ENCODE results near the gene EFHC1. TPM values are rescaled to one million over a fixed set of nuclear protein-coding genes. Genes with fewer than 3 reads are reported as not detected.

EFHC1 gene
- polyA plus RNA-seq, 1 donor from 2014 or later = 173 TPM

DNA sequence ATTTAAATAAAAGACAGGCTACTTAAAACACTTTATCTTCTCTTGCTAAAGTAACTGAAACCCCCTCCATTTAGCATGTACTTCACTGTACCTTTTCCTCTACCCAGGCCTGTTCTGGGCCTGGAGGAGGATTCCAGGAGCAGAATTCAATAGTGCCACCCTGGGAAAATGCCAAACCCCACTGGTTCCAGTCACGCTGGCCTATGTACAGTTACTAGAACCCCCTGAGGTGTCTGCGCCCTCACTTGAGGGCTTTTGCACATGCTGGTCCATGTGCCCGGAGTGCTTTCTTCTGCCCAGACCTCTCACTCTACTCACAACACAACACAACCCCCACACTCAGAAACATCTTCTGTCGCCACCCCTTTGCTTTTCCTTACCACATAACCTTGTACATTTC is 111.3 kb downstream of the EFHC1 start:
- TF ChIP-seq, protein P1, sequence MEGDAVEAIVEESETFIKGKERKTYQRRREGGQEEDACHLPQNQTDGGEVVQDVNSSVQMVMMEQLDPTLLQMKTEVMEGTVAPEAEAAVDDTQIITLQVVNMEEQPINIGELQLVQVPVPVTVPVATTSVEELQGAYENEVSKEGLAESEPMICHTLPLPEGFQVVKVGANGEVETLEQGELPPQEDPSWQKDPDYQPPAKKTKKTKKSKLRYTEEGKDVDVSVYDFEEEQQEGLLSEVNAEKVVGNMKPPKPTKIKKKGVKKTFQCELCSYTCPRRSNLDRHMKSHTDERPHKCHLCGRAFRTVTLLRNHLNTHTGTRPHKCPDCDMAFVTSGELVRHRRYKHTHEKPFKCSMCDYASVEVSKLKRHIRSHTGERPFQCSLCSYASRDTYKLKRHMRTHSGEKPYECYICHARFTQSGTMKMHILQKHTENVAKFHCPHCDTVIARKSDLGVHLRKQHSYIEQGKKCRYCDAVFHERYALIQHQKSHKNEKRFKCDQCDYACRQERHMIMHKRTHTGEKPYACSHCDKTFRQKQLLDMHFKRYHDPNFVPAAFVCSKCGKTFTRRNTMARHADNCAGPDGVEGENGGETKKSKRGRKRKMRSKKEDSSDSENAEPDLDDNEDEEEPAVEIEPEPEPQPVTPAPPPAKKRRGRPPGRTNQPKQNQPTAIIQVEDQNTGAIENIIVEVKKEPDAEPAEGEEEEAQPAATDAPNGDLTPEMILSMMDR (IDR thresholded peaks at IDR 0.05; ENCODE audit: poor library complexity, severe bottlenecking) = no peak
- no peak for TF ChIP-seq MXI1 (conservative IDR thresholded peaks at IDR 0.05; ENCODE audit: poor library complexity, severe bottlenecking)
- TF ChIP-seq TAF1 (IDR thresholded peaks at IDR 0.05; ENCODE audit: low read depth) = no peak
- no peak for TF ChIP-seq RAD21 (conservative IDR thresholded peaks at IDR 0.05)
- no peak for TF ChIP-seq SMC3 (conservative IDR thresholded peaks at IDR 0.05; ENCODE audit: poor library complexity)
- no peak for TF ChIP-seq EP300 (conservative IDR thresholded peaks at IDR 0.05; ENCODE audit: poor library complexity, severe bottlenecking)
- TF ChIP-seq, protein P2, sequence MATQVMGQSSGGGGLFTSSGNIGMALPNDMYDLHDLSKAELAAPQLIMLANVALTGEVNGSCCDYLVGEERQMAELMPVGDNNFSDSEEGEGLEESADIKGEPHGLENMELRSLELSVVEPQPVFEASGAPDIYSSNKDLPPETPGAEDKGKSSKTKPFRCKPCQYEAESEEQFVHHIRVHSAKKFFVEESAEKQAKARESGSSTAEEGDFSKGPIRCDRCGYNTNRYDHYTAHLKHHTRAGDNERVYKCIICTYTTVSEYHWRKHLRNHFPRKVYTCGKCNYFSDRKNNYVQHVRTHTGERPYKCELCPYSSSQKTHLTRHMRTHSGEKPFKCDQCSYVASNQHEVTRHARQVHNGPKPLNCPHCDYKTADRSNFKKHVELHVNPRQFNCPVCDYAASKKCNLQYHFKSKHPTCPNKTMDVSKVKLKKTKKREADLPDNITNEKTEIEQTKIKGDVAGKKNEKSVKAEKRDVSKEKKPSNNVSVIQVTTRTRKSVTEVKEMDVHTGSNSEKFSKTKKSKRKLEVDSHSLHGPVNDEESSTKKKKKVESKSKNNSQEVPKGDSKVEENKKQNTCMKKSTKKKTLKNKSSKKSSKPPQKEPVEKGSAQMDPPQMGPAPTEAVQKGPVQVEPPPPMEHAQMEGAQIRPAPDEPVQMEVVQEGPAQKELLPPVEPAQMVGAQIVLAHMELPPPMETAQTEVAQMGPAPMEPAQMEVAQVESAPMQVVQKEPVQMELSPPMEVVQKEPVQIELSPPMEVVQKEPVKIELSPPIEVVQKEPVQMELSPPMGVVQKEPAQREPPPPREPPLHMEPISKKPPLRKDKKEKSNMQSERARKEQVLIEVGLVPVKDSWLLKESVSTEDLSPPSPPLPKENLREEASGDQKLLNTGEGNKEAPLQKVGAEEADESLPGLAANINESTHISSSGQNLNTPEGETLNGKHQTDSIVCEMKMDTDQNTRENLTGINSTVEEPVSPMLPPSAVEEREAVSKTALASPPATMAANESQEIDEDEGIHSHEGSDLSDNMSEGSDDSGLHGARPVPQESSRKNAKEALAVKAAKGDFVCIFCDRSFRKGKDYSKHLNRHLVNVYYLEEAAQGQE (IDR thresholded peaks at IDR 0.05; ENCODE audit: borderline replicate concordance) = no peak
- no peak for TF ChIP-seq POLR2AphosphoS5 (IDR thresholded peaks at IDR 0.05)
- no peak for TF ChIP-seq EZH2 (IDR thresholded peaks at IDR 0.05; ENCODE audit: borderline replicate concordance, insufficient read depth, low read length, poor library complexity, severe bottlenecking)
- no peaks in the 10 kb centered on the region for H3K27me3 ChIP-seq (ENCODE audit: insufficient read depth, low read depth, low read length)
- no peaks in the 10 kb centered on the region for H3K9me3 ChIP-seq (ENCODE audit: low read length)
- no peak overlapping the region for H3K4me2 ChIP-seq (ENCODE audit: low read length)
- H3K9me2 ChIP-seq (ENCODE audit: insufficient read depth, low read length) = no peaks in the 10 kb centered on the region
- no peak overlapping the region for H3K9ac ChIP-seq (ENCODE audit: low read length)
- H4K20me1 ChIP-seq (ENCODE audit: insufficient read depth) = no peaks in the 10 kb centered on the region
- no peak overlapping the region for H3K27ac ChIP-seq (ENCODE audit: low read length)
- no peak overlapping the region for H2AFZ ChIP-seq (ENCODE audit: low read depth, low read length)
- H3F3A ChIP-seq (ENCODE audit: insufficient read depth, low read length, poor library complexity, severe bottlenecking) = no peaks in the 10 kb centered on the region
- H3K4me3 ChIP-seq (ENCODE audit: low read length) = no peak overlapping the region
- H3K79me2 ChIP-seq (replicated peaks; ENCODE audit: insufficient read depth, low read length) = no peaks in the 10 kb centered on the region
- no peaks in the 10 kb centered on the region for H3K36me3 ChIP-seq (ENCODE audit: insufficient read depth, low read length)

DNA sequence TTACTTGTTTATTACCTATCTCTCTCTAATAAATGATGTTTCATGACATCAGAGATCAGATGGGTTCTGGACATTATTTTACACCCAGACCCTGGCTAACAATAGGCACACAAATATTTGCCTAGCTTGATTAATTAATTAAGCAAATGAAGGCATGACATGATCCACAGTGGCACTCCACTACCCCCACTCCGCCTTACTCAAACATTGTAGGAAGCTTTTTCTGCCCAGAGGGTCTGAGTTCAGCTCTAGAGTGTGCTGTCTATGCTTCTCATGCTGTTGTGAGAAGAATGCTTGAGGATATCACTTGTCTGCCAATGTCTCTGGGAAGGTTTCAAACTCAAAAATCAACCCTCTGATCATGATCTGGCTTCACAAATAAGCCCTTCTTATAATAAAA is 111.7 kb downstream of the EFHC1 start:
- Histone ChIP-seq H3K9me3 (ENCODE audit: low read length) (no peaks in the 10 kb centered on the region), H3K27ac (ENCODE audit: low read length) (no peak overlapping the region), H3K4me3 (ENCODE audit: low read length) (no peak overlapping the region), H3K9ac (ENCODE audit: low read length) (no peak overlapping the region), H3K36me3 (ENCODE audit: insufficient read depth, low read length) (no peaks in the 10 kb centered on the region), H4K20me1 (ENCODE audit: insufficient read depth) (no peaks in the 10 kb centered on the region), H3F3A (ENCODE audit: insufficient read depth, low read length, poor library complexity, severe bottlenecking) (no peaks in the 10 kb centered on the region), H3K9me2 (ENCODE audit: insufficient read depth, low read length) (no peaks in the 10 kb centered on the region), H3K79me2 (replicated peaks; ENCODE audit: insufficient read depth, low read length) (no peaks in the 10 kb centered on the region), H2AFZ (ENCODE audit: low read depth, low read length) (no peak overlapping the region), H3K27me3 (ENCODE audit: insufficient read depth, low read depth, low read length) (no peaks in the 10 kb centered on the region), H3K4me2 (ENCODE audit: low read length) (no peak overlapping the region)
- TF ChIP-seq RAD21 (conservative IDR thresholded peaks at IDR 0.05) (no peak), EZH2 (IDR thresholded peaks at IDR 0.05; ENCODE audit: borderline replicate concordance, insufficient read depth, low read length, poor library complexity, severe bottlenecking) (no peak), EP300 (conservative IDR thresholded peaks at IDR 0.05; ENCODE audit: poor library complexity, severe bottlenecking) (no peak), POLR2AphosphoS5 (IDR thresholded peaks at IDR 0.05) (no peak), SMC3 (conservative IDR thresholded peaks at IDR 0.05; ENCODE audit: poor library complexity) (no peak), TAF1 (IDR thresholded peaks at IDR 0.05; ENCODE audit: low read depth) (no peak), MXI1 (conservative IDR thresholded peaks at IDR 0.05; ENCODE audit: poor library complexity, severe bottlenecking) (no peak)
- TF ChIP-seq, protein P1 (IDR thresholded peaks at IDR 0.05; ENCODE audit: poor library complexity, severe bottlenecking) = no peak
- TF ChIP-seq, protein P2 (IDR thresholded peaks at IDR 0.05; ENCODE audit: borderline replicate concordance) = no peak

All from neural cell (in vitro differentiated cells).